Activated CD8-positive, alpha-beta T cell treated with anti-CD3 and anti-CD28 coated beads, Interleukin-2, amount 10 ng/mL, durations not matched to agents 7 days and 5 days (primary cell): ENCODE results near the gene ADAM29. TPM values are rescaled to one million over a fixed set of nuclear protein-coding genes. Genes with fewer than 3 reads are reported as not detected.
"Not testable (repeated sequence)": the region's sequence is repeated elsewhere in the genome, so short reads cannot be mapped to it uniquely, and the experiment has no call there.

Experiments
- ATAC-seq: fragments of 150-1000 bp; cut with Tn5 transposase; one replicate; pipeline ENCODE4 v1.10.0; 2021; ENCODE audit warnings: moderate library complexity
- CTCF ChIA-PET: fragments of 350-600 bp; sonication (Branson Sonifier 250); formaldehyde crosslinking; loops from one replicate; lab custom pipeline; 2021; ENCODE audit warnings: antibody characterized with exemption; lab: Charles Lee
- POLR2A ChIA-PET: fragments of 350-600 bp; sonication (Branson Sonifier 250); formaldehyde crosslinking; loops from one replicate; lab custom pipeline; 2021; ENCODE audit warnings: antibody characterized with exemption; lab: Charles Lee
- DNase-seq: peaks from one replicate; pipeline ENCODE4 v3.0.0-alpha.2; 2020
- H3K27ac Mint-ChIP-seq: one replicate; pipeline ENCODE4 v1.8.0; 2021; ENCODE audit warnings: mild to moderate bottlenecking, mixed read lengths
- H3K27me3 Mint-ChIP-seq: one replicate; pipeline ENCODE4 v1.8.0; 2021; ENCODE audit warnings: low read depth, mixed read lengths
- H3K36me3 Mint-ChIP-seq: one replicate; pipeline ENCODE4 v1.8.0; 2021; ENCODE audit warnings: low read depth, mixed read lengths
- H3K4me1 Mint-ChIP-seq: one replicate; pipeline ENCODE4 v1.8.0; 2021; ENCODE audit warnings: low read depth, mixed read lengths
- H3K4me3 Mint-ChIP-seq: one replicate; pipeline ENCODE4 v1.8.0; 2021; ENCODE audit warnings: mild to moderate bottlenecking, mixed read lengths
- H3K9me3 Mint-ChIP-seq: one replicate; pipeline ENCODE4 v1.8.0; 2022; ENCODE audit warnings: mixed read lengths; ENCODE audit not compliant: insufficient read depth
- total RNA-seq, 2 experiments: library from RNA; stranded (reverse); gene quantifications; one replicate each; pipeline ENCODE4 v1.2.3, GENCODE V29; 2021

The ADAM29 gene
- total RNA-seq, 2 experiments from 2014 or later = not detected

GRCh38 chr4:174973336-174973735 is 55.2 kb downstream of the ADAM29 start:
- POLR2A ChIA-PET = no interaction called here
- no peak for DNase-seq
- Mint-ChIP-seq H3K4me1 (no peaks in the 10 kb centered on the region), H3K27me3 (no peaks in the 10 kb centered on the region), H3K4me3 (no peak overlapping the region), H3K27ac (no peak overlapping the region), H3K9me3 (no peaks in the 10 kb centered on the region), H3K36me3 (no peaks in the 10 kb centered on the region)
- ATAC-seq = no peak
- CTCF ChIA-PET = no interaction called here

GRCh38 chr4:174983128-174983750 is 65.1 kb downstream of the ADAM29 start:
- no peaks in the 10 kb centered on the region for H3K4me1 Mint-ChIP-seq
- no peak overlapping the region for H3K27ac Mint-ChIP-seq
- DNase-seq = no peak
- no peaks in the 10 kb centered on the region for H3K27me3 Mint-ChIP-seq
- ChIA-PET POLR2A (no interaction called here), CTCF (no interaction called here)
- no peak overlapping the region for H3K4me3 Mint-ChIP-seq
- ATAC-seq = no peak
- peaks cover 13% of the 10 kb centered on the region for H3K9me3 Mint-ChIP-seq
- no peaks in the 10 kb centered on the region for H3K36me3 Mint-ChIP-seq

GRCh38 chr4:174983870-174984269 is 65.7 kb downstream of the ADAM29 start:
- peaks cover 13% of the 10 kb centered on the region for H3K9me3 Mint-ChIP-seq
- H3K27ac Mint-ChIP-seq, H3K27me3 Mint-ChIP-seq, POLR2A ChIA-PET, H3K4me1 Mint-ChIP-seq, H3K4me3 Mint-ChIP-seq, CTCF ChIA-PET, ATAC-seq, H3K36me3 Mint-ChIP-seq, DNase-seq: not testable (repeated sequence)

GRCh38 chr4:174989791-174990190 is 71.6 kb downstream of the ADAM29 start:
- DNase-seq = no peak
- no peak for ATAC-seq
- Mint-ChIP-seq H3K4me3 (no peak overlapping the region), H3K27ac (no peak overlapping the region), H3K27me3 (no peaks in the 10 kb centered on the region), H3K9me3 (peaks cover 4% of the 10 kb centered on the region), H3K4me1 (no peaks in the 10 kb centered on the region), H3K36me3 (no peaks in the 10 kb centered on the region)
- ChIA-PET CTCF (no interaction called here), POLR2A (no interaction called here)

- Mint-ChIP-seq H3K36me3 (no peaks in the 10 kb centered on the region), H3K4me3 (no peak overlapping the region), H3K27me3 (no peaks in the 10 kb centered on the region), H3K27ac (no peak overlapping the region), H3K4me1 (no peaks in the 10 kb centered on the region), H3K9me3 (no peaks in the 10 kb centered on the region)
- CTCF ChIA-PET = no interaction called here
- POLR2A ChIA-PET = no interaction called here
- DNase-seq (no peak), ATAC-seq (no peak)
Measured at GRCh38 chr4:174993916-174994315, 75.8 kb downstream of the ADAM29 start.

- Mint-ChIP-seq H3K36me3 (no peaks in the 10 kb centered on the region), H3K27me3 (no peaks in the 10 kb centered on the region), H3K27ac (no peak overlapping the region), H3K4me3 (no peak overlapping the region), H3K4me1 (no peaks in the 10 kb centered on the region), H3K9me3 (no peaks in the 10 kb centered on the region)
- DNase-seq = no peak
- POLR2A ChIA-PET = no interaction called here
- no peak for ATAC-seq
- CTCF ChIA-PET = no interaction called here
Measured at GRCh38 chr4:174996079-174996478, 77.9 kb downstream of the ADAM29 start.

- no peak overlapping the region for H3K27ac Mint-ChIP-seq
- DNase-seq (no peak), ATAC-seq (no peak)
- H3K36me3 Mint-ChIP-seq = no peaks in the 10 kb centered on the region
- H3K9me3 Mint-ChIP-seq = peaks cover 5% of the 10 kb centered on the region
- no peaks in the 10 kb centered on the region for H3K27me3 Mint-ChIP-seq
- no peak overlapping the region for H3K4me3 Mint-ChIP-seq
- CTCF ChIA-PET = no interaction called here
- H3K4me1 Mint-ChIP-seq = no peaks in the 10 kb centered on the region
- POLR2A ChIA-PET = no interaction called here
Measured at GRCh38 chr4:174999407-174999806, 81.2 kb downstream of the ADAM29 start.

GRCh38 chr4:175017751-175018150 is 99.6 kb downstream of the ADAM29 start:
- CTCF ChIA-PET = no interaction called here
- Mint-ChIP-seq H3K27me3 (no peaks in the 10 kb centered on the region), H3K36me3 (no peaks in the 10 kb centered on the region), H3K4me1 (no peaks in the 10 kb centered on the region), H3K27ac (no peak overlapping the region), H3K4me3 (no peak overlapping the region), H3K9me3 (peaks cover 5% of the 10 kb centered on the region)
- POLR2A ChIA-PET = no interaction called here
- no peak for ATAC-seq
- DNase-seq = no peak

GRCh38 chr4:175019447-175019846 is 101.3 kb downstream of the ADAM29 start:
- ATAC-seq, POLR2A ChIA-PET, H3K36me3 Mint-ChIP-seq, H3K4me3 Mint-ChIP-seq, H3K27me3 Mint-ChIP-seq, H3K9me3 Mint-ChIP-seq, CTCF ChIA-PET, H3K4me1 Mint-ChIP-seq, DNase-seq, H3K27ac Mint-ChIP-seq: not testable (repeated sequence)

Other genes starting within 250 kb of the ADAM29 start
- gene GLRA3, start 89.1 kb upstream of the ADAM29 start, total RNA-seq = not detected